ENCODE data around the gene VCPKMT. TPM values are rescaled to one million over a fixed set of nuclear protein-coding genes. Genes with fewer than 3 reads are reported as not detected.

Gene VCPKMT
- total RNA-seq, 1 experiment from 2014 or later = 8.2 TPM

DNA sequence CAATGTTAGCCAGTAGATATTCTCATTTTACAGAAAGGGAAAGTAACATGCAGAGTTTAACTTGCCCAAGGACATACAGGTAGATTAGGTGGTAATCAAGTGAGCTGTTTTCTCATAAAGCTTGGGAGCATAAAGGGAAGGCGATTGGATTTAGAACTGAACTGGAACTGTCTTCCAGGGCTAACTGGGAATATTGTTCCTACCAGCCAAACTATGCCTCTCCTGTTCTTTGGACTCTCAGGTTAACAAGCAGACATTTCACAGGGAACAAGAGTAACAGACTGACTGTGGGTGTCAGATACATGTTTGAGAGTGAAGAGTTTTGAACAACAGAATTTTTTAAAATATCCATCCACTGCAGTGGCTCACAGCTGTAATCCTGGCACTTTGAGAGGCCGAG is 15.6 kb downstream of the VCPKMT start:
- Histone ChIP-seq H3K4me3 (ENCODE audit: low read length) (no peak overlapping the region), H3K9ac (ENCODE audit: low read length) (peak overlapping the region; percentile 24; the same call in 1 of the 2 replicates), H3K79me2 (ENCODE audit: low read length) (no peaks in the 10 kb centered on the region), H3K9me3 (ENCODE audit: low read length) (no peaks in the 10 kb centered on the region), H3K27me3 (ENCODE audit: low read length) (no peaks in the 10 kb centered on the region), H3K9me2 (replicated peaks; ENCODE audit: low read length) (no peaks in the 10 kb centered on the region), H3K27ac (ENCODE audit: low read length) (peak overlapping the region; percentile 66), H3K4me2 (ENCODE audit: low read length) (peak overlapping the region; percentile 49), H3F3A (ENCODE audit: low read length, unreplicated experiment) (no peaks in the 10 kb centered on the region), H3K36me3 (ENCODE audit: low read depth, low read length) (no peaks in the 10 kb centered on the region), H4K20me1 (ENCODE audit: low read length) (no peaks in the 10 kb centered on the region), H2AFZ (ENCODE audit: low read length) (no peak overlapping the region), H3K4me1 (ENCODE audit: insufficient read depth, low read length) (peaks cover 44% of the 10 kb centered on the region)
- TF ChIP-seq EZH2phosphoT487 (IDR thresholded peaks at IDR 0.05; ENCODE audit: borderline replicate concordance, low read length) (no peak), EZH2 (IDR thresholded peaks at IDR 0.05; ENCODE audit: low read length, unreplicated experiment) (no peak)
- TF ChIP-seq, protein P1, sequence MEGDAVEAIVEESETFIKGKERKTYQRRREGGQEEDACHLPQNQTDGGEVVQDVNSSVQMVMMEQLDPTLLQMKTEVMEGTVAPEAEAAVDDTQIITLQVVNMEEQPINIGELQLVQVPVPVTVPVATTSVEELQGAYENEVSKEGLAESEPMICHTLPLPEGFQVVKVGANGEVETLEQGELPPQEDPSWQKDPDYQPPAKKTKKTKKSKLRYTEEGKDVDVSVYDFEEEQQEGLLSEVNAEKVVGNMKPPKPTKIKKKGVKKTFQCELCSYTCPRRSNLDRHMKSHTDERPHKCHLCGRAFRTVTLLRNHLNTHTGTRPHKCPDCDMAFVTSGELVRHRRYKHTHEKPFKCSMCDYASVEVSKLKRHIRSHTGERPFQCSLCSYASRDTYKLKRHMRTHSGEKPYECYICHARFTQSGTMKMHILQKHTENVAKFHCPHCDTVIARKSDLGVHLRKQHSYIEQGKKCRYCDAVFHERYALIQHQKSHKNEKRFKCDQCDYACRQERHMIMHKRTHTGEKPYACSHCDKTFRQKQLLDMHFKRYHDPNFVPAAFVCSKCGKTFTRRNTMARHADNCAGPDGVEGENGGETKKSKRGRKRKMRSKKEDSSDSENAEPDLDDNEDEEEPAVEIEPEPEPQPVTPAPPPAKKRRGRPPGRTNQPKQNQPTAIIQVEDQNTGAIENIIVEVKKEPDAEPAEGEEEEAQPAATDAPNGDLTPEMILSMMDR (conservative IDR thresholded peaks at IDR 0.05; ENCODE audit: low read depth, low read length) = no peak
- no peak for ATAC-seq
- intact Hi-C loops (cut with micrococcal nuclease) = loop anchor here (1.0 to 5.0 kb wide), 2 partner anchors 34 to 100 kb away; no protein-coding TSS in a partner anchor
- DNase-seq = no peak
- BruUV-seq (replicated peaks) = no TSS peak
- POLR2A ChIA-PET (ENCODE audit: unreplicated experiment) = no interaction called here
- CTCF ChIA-PET = no interaction called here

DNA sequence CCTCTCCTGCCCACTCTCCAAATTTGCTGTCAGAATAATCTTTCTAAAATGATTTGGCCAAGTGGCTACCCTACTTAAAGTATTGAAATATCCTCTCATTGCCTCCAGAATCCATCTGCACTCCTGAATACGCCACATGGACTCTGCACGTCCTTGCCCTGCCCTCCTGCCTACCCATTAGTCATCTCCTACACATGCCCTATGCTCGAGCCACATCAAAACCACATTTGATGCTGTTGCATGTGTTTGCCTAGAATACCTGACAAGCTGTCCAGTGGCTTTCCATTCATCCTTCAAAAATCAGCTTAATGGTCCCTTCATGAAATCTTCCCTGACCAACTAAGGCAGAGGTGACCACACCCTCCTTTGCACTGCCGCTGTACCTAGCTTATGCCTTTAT is 17.0 kb downstream of the VCPKMT start:
- Histone ChIP-seq H3K4me1 (ENCODE audit: insufficient read depth, low read length) (peaks cover 38% of the 10 kb centered on the region), H3K27ac (ENCODE audit: low read length) (peak overlapping the region; percentile 66), H3K9me2 (replicated peaks; ENCODE audit: low read length) (no peaks in the 10 kb centered on the region), H3K79me2 (ENCODE audit: low read length) (no peaks in the 10 kb centered on the region), H2AFZ (ENCODE audit: low read length) (no peak overlapping the region), H3F3A (ENCODE audit: low read length, unreplicated experiment) (no peaks in the 10 kb centered on the region), H3K9ac (ENCODE audit: low read length) (peak overlapping the region; percentile 43), H4K20me1 (ENCODE audit: low read length) (no peaks in the 10 kb centered on the region), H3K4me3 (ENCODE audit: low read length) (no peak overlapping the region), H3K36me3 (ENCODE audit: low read depth, low read length) (no peaks in the 10 kb centered on the region), H3K4me2 (ENCODE audit: low read length) (peak overlapping the region; percentile 50), H3K27me3 (ENCODE audit: low read length) (no peaks in the 10 kb centered on the region), H3K9me3 (ENCODE audit: low read length) (no peaks in the 10 kb centered on the region)
- POLR2A ChIA-PET (ENCODE audit: unreplicated experiment) = no interaction called here
- no peak for TF ChIP-seq EZH2phosphoT487 (IDR thresholded peaks at IDR 0.05; ENCODE audit: borderline replicate concordance, low read length)
- no peak for TF ChIP-seq EZH2 (IDR thresholded peaks at IDR 0.05; ENCODE audit: low read length, unreplicated experiment)
- TF ChIP-seq, protein P1 (conservative IDR thresholded peaks at IDR 0.05; ENCODE audit: low read depth, low read length) = no peak
- no TSS peak for BruUV-seq (replicated peaks)
- intact Hi-C loops (cut with micrococcal nuclease) = no loop called here
- ATAC-seq (peak; percentile 99), DNase-seq (peak; percentile 93)
- CTCF ChIA-PET = no interaction called here

DNA sequence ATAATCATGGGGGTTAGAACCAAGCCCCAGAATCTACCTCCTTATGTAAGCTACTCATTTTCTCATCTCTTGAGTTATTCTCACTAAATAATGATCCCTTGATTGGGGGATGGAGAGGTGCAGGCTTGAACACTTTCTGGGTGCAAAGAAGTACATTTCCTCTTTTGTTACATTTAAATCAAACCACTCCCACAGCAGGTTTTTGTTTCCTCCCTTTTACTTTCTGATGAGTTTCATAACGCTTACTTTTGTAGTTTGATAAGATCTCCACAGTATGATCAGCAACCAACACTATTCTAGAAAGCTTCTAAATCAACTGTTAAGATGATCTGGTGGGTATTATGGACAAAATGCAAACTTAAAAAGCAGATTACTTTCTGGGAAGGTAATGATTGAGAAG is 20.5 kb downstream of the VCPKMT start:
- Histone ChIP-seq H3K9me2 (replicated peaks; ENCODE audit: low read length) (no peaks in the 10 kb centered on the region), H3K4me1 (ENCODE audit: insufficient read depth, low read length) (peaks cover 24% of the 10 kb centered on the region), H3K27ac (ENCODE audit: low read length) (no peak overlapping the region), H3K4me2 (ENCODE audit: low read length) (no peak overlapping the region), H3K9me3 (ENCODE audit: low read length) (no peaks in the 10 kb centered on the region), H3K4me3 (ENCODE audit: low read length) (no peak overlapping the region), H3K79me2 (ENCODE audit: low read length) (no peaks in the 10 kb centered on the region), H2AFZ (ENCODE audit: low read length) (no peak overlapping the region), H4K20me1 (ENCODE audit: low read length) (no peaks in the 10 kb centered on the region), H3K36me3 (ENCODE audit: low read depth, low read length) (no peaks in the 10 kb centered on the region), H3F3A (ENCODE audit: low read length, unreplicated experiment) (no peaks in the 10 kb centered on the region), H3K9ac (ENCODE audit: low read length) (no peak overlapping the region), H3K27me3 (ENCODE audit: low read length) (no peaks in the 10 kb centered on the region)
- DNase-seq (no peak), ATAC-seq (no peak)
- ChIA-PET CTCF (no interaction called here), POLR2A (ENCODE audit: unreplicated experiment) (no interaction called here)
- BruUV-seq (replicated peaks) = no TSS peak
- TF ChIP-seq EZH2 (IDR thresholded peaks at IDR 0.05; ENCODE audit: low read length, unreplicated experiment) (no peak), EZH2phosphoT487 (IDR thresholded peaks at IDR 0.05; ENCODE audit: borderline replicate concordance, low read length) (no peak)
- TF ChIP-seq, protein P1 (conservative IDR thresholded peaks at IDR 0.05; ENCODE audit: low read depth, low read length) = no peak
- intact Hi-C loops (cut with micrococcal nuclease) = no loop called here

Data from PC-3 (cell line).